ENCODE results near the gene NLRC5. TPM values are rescaled to one million over a fixed set of nuclear protein-coding genes. Genes with fewer than 3 reads are reported as not detected.

Gene NLRC5
- total RNA-seq, 3 donors from 2014 or later, result 18.4 to 34.4 (median 24.1) TPM

- TF ChIP-seq POLR2AphosphoS5 (IDR thresholded peaks at IDR 0.05) (no peak), CTCF (IDR thresholded peaks at IDR 0.05) (no peak), POLR2A (IDR thresholded peaks at IDR 0.05) (no peak)
- no peak for DNase-seq (ENCODE audit: low spot score in 2 of 2)
- no peak overlapping the region for H3K27ac ChIP-seq
- no peak overlapping the region for H3K4me3 ChIP-seq
- H3K9me3 ChIP-seq, result no peaks in the 10 kb centered on the region
- no peaks in the 10 kb centered on the region for H3K36me3 ChIP-seq
- H3K4me1 ChIP-seq, result no peaks in the 10 kb centered on the region
- intact Hi-C loops (cut with DNase I; ENCODE audit: low total_unique reads), result no loop called here
- H3K27me3 ChIP-seq, result no peaks in the 10 kb centered on the region
Measured at GRCh38 chr16:57021757-57022156, 32.4 kb downstream of the NLRC5 start.

- DNase-seq (ENCODE audit: low spot score in 2 of 2), result no peak
- TF ChIP-seq POLR2A (IDR thresholded peaks at IDR 0.05) (no peak), CTCF (IDR thresholded peaks at IDR 0.05) (no peak), POLR2AphosphoS5 (IDR thresholded peaks at IDR 0.05) (no peak)
- Histone ChIP-seq H3K4me3 (no peak overlapping the region), H3K27ac (no peak overlapping the region), H3K9me3 (no peaks in the 10 kb centered on the region), H3K4me1 (no peaks in the 10 kb centered on the region), H3K36me3 (no peaks in the 10 kb centered on the region), H3K27me3 (no peaks in the 10 kb centered on the region)
- intact Hi-C loops (cut with DNase I; ENCODE audit: low total_unique reads), result no loop called here
Measured at GRCh38 chr16:57022445-57022844, 33.1 kb downstream of the NLRC5 start.

- Histone ChIP-seq H3K27me3 (no peaks in the 10 kb centered on the region), H3K4me1 (no peaks in the 10 kb centered on the region), H3K9me3 (no peaks in the 10 kb centered on the region), H3K27ac (no peak overlapping the region), H3K4me3 (no peak overlapping the region), H3K36me3 (no peaks in the 10 kb centered on the region)
- no peak for DNase-seq (ENCODE audit: low spot score in 2 of 2)
- intact Hi-C loops (cut with DNase I; ENCODE audit: low total_unique reads), result no loop called here
- no peak for TF ChIP-seq CTCF (IDR thresholded peaks at IDR 0.05)
- no peak for TF ChIP-seq POLR2A (IDR thresholded peaks at IDR 0.05)
- TF ChIP-seq POLR2AphosphoS5 (IDR thresholded peaks at IDR 0.05), result no peak
Measured at GRCh38 chr16:57023541-57024249, 34.3 kb downstream of the NLRC5 start.

- intact Hi-C loops (cut with DNase I; ENCODE audit: low total_unique reads), result no loop called here
- H3K9me3 ChIP-seq, result no peaks in the 10 kb centered on the region
- no peak overlapping the region for H3K4me3 ChIP-seq
- no peaks in the 10 kb centered on the region for H3K36me3 ChIP-seq
- no peaks in the 10 kb centered on the region for H3K4me1 ChIP-seq
- no peak overlapping the region for H3K27ac ChIP-seq
- no peak for DNase-seq (ENCODE audit: low spot score in 2 of 2)
- no peak for TF ChIP-seq POLR2A (IDR thresholded peaks at IDR 0.05)
- TF ChIP-seq POLR2AphosphoS5 (IDR thresholded peaks at IDR 0.05), result no peak
- no peak for TF ChIP-seq CTCF (IDR thresholded peaks at IDR 0.05)
- no peaks in the 10 kb centered on the region for H3K27me3 ChIP-seq
Measured at GRCh38 chr16:57024894-57025680, 35.7 kb downstream of the NLRC5 start.
